ENCODE measurements around the gene EPC2.

EPC2 gene

DNA sequence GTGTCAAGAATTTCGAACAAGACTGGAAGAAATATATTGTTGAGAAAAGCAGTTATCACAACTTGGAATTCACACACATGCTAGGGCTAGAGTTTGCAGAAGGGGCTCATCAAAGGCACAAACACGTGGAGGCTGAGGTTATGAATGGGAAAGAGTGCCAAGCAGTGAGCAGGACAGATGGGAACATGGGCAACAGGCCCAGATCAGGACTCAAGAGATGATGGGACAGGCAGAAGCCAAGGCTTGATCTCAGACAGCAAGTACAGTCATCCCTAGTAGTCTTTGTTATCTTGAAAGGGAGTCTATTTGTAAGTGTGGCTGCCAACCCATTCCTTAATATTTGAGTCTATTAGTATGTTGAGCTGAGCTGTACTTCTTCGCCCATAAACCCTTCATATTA, 22.2 kb upstream of the EPC2 start:
- Histone ChIP-seq H3K4me3 (replicated peaks; ENCODE audit: insufficient read depth, low read length) (no peak overlapping the region), H3K27me3 (ENCODE audit: insufficient read depth, poor library complexity, severe bottlenecking) (no peaks in the 10 kb centered on the region), H3K27ac (replicated peaks) (no peak overlapping the region)
- no peak for DNase-seq (ENCODE audit: low read depth in 1 of 2, low spot score in 1 of 2)
- TF ChIP-seq, protein P1, sequence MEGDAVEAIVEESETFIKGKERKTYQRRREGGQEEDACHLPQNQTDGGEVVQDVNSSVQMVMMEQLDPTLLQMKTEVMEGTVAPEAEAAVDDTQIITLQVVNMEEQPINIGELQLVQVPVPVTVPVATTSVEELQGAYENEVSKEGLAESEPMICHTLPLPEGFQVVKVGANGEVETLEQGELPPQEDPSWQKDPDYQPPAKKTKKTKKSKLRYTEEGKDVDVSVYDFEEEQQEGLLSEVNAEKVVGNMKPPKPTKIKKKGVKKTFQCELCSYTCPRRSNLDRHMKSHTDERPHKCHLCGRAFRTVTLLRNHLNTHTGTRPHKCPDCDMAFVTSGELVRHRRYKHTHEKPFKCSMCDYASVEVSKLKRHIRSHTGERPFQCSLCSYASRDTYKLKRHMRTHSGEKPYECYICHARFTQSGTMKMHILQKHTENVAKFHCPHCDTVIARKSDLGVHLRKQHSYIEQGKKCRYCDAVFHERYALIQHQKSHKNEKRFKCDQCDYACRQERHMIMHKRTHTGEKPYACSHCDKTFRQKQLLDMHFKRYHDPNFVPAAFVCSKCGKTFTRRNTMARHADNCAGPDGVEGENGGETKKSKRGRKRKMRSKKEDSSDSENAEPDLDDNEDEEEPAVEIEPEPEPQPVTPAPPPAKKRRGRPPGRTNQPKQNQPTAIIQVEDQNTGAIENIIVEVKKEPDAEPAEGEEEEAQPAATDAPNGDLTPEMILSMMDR (IDR thresholded peaks at IDR 0.05; ENCODE audit: insufficient read depth, low read length): no peak
- TF ChIP-seq GABPA (IDR thresholded peaks at IDR 0.05; ENCODE audit: low read depth) (no peak), SPI1 (IDR thresholded peaks at IDR 0.05; ENCODE audit: borderline replicate concordance, low read depth) (no peak), POLR2AphosphoS5 (IDR thresholded peaks at IDR 0.05; ENCODE audit: low read depth) (no peak)
- TF ChIP-seq, protein P2, sequence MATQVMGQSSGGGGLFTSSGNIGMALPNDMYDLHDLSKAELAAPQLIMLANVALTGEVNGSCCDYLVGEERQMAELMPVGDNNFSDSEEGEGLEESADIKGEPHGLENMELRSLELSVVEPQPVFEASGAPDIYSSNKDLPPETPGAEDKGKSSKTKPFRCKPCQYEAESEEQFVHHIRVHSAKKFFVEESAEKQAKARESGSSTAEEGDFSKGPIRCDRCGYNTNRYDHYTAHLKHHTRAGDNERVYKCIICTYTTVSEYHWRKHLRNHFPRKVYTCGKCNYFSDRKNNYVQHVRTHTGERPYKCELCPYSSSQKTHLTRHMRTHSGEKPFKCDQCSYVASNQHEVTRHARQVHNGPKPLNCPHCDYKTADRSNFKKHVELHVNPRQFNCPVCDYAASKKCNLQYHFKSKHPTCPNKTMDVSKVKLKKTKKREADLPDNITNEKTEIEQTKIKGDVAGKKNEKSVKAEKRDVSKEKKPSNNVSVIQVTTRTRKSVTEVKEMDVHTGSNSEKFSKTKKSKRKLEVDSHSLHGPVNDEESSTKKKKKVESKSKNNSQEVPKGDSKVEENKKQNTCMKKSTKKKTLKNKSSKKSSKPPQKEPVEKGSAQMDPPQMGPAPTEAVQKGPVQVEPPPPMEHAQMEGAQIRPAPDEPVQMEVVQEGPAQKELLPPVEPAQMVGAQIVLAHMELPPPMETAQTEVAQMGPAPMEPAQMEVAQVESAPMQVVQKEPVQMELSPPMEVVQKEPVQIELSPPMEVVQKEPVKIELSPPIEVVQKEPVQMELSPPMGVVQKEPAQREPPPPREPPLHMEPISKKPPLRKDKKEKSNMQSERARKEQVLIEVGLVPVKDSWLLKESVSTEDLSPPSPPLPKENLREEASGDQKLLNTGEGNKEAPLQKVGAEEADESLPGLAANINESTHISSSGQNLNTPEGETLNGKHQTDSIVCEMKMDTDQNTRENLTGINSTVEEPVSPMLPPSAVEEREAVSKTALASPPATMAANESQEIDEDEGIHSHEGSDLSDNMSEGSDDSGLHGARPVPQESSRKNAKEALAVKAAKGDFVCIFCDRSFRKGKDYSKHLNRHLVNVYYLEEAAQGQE (IDR thresholded peaks at IDR 0.05; ENCODE audit: insufficient replicate concordance, low read depth): no peak

DNA sequence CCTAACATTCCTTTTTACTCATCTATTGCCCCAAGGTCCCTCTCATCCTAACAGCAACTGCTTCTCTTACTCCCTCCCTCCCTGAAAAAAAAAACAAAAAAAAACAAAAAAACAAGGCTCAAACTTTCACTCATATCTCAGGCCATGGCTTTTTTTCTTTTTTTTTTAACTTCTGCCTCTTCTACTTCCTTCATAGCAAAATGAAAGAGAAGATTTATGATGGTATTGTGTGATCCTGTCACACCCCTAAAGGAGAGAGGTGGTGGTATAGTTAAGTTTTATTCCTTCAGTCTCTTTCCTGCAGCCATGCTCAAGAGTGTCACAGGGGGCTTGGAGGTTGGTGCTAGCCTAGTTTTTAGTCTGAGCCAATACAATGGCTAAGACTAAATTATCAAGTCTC, 21.5 kb upstream of the EPC2 start:
- no peak for TF ChIP-seq SPI1 (IDR thresholded peaks at IDR 0.05; ENCODE audit: borderline replicate concordance, low read depth)
- TF ChIP-seq POLR2AphosphoS5 (IDR thresholded peaks at IDR 0.05; ENCODE audit: low read depth): no peak
- TF ChIP-seq, protein P2 (IDR thresholded peaks at IDR 0.05; ENCODE audit: insufficient replicate concordance, low read depth): no peak
- no peak for DNase-seq (ENCODE audit: low read depth in 1 of 2, low spot score in 1 of 2)
- no peak overlapping the region for H3K27ac ChIP-seq (replicated peaks)
- H3K4me3 ChIP-seq (replicated peaks; ENCODE audit: insufficient read depth, low read length): no peak overlapping the region
- H3K27me3 ChIP-seq (ENCODE audit: insufficient read depth, poor library complexity, severe bottlenecking): no peaks in the 10 kb centered on the region

DNA sequence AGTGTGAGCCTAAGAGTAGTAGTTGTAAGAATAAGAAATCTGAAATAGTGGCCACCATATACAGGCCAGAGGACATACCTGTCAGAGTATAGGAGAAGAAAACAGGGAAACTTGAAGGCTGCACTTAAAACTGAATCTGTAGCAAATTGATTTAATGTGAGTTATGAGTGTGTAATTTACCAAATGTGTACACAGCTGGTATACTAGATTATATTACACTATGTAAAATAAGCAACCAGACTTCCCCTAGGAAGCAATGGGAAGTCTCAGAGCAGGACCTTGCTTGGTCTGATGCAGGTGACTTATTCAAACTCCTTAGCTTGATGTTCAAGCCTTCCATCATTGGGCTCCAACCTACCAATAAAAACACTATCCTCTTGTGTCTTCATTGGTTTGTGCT, 17.3 kb upstream of the EPC2 start:
- no peaks in the 10 kb centered on the region for H3K27me3 ChIP-seq (ENCODE audit: insufficient read depth, poor library complexity, severe bottlenecking)
- H3K4me3 ChIP-seq (replicated peaks; ENCODE audit: insufficient read depth, low read length): no peak overlapping the region
- no peak for TF ChIP-seq GABPA (IDR thresholded peaks at IDR 0.05; ENCODE audit: low read depth)
- TF ChIP-seq, protein P1 (IDR thresholded peaks at IDR 0.05; ENCODE audit: insufficient read depth, low read length): no peak
- TF ChIP-seq POLR2AphosphoS5 (IDR thresholded peaks at IDR 0.05; ENCODE audit: low read depth): no peak
- TF ChIP-seq SPI1 (IDR thresholded peaks at IDR 0.05; ENCODE audit: borderline replicate concordance, low read depth): no peak
- TF ChIP-seq, protein P2 (IDR thresholded peaks at IDR 0.05; ENCODE audit: insufficient replicate concordance, low read depth): no peak
- no peak for DNase-seq (ENCODE audit: low read depth in 1 of 2, low spot score in 1 of 2)
- H3K27ac ChIP-seq (replicated peaks): no peak overlapping the region

Measured in HL-60 (cell line).